ENCODE data around the gene SLC45A3. TPM values are rescaled to one million over a fixed set of nuclear protein-coding genes. Genes with fewer than 3 reads are reported as not detected.

The SLC45A3 gene
- total and polyA plus RNA-seq, 2 of the 4 experiments (the other 2 are of a cell fraction) = 1.4 to 2.5 TPM

GRCh38 chr1:205719762-205720161, 39.5 kb upstream of the SLC45A3 start:
- in situ Hi-C loops (cut with MboI; ENCODE audit: low sequenced_read_pairs) (no loop called here), dilution Hi-C loops (cut with HindIII; ENCODE audit: low sequenced_read_pairs, unreplicated experiment) (no loop called here), intact Hi-C loops (cut with micrococcal nuclease) (no loop called here)
- Histone ChIP-seq H4K8ac (ENCODE audit: low read depth in 2 of 2, low read length in 2 of 2) (no peak overlapping the region; a peak in 1 of 4 replicates), H3K79me1 (ENCODE audit: low read depth in 1 of 2, low read length in 2 of 2) (peaks cover 10 to 21% of the 10 kb centered on the region in 2 experiments), H3K4me3 (ENCODE audit: insufficient read depth, low read depth, low read length) (no peak overlapping the region), H3K36me3 (ENCODE audit: control insufficient read depth, insufficient read depth, low read length) (peaks cover 30% of the 10 kb centered on the region), H3K9me3 (ENCODE audit: control insufficient read depth, insufficient read depth, low read length) (no peaks in the 10 kb centered on the region), H2BK5ac (ENCODE audit: low read depth, low read length, poor library complexity, severe bottlenecking) (no peak overlapping the region), H4K91ac (ENCODE audit: insufficient read depth, low read depth, low read length) (no peak overlapping the region), H3K23ac (ENCODE audit: low read depth, low read length) (no peak overlapping the region), H3K14ac (replicated peaks; ENCODE audit: low read depth, low read length) (no peak overlapping the region), H2BK15ac (ENCODE audit: low read depth, low read length) (no peak overlapping the region), H3K56ac (ENCODE audit: extremely low read depth, insufficient read depth, low read length) (no peak overlapping the region), H3K4ac (ENCODE audit: low read depth, low read length) (no peak overlapping the region), H4K5ac (ENCODE audit: low read depth, low read length) (no peak overlapping the region), H2BK120ac (ENCODE audit: low read depth, low read length) (no peak overlapping the region), H3K9me1 (ENCODE audit: insufficient read depth, low read length) (no peaks in the 10 kb centered on the region; the same call in 1 of the 2 replicates), H4K20me1 (ENCODE audit: insufficient read depth, low read length) (peaks cover 3% of the 10 kb centered on the region; the same call in 1 of the 2 replicates), H3K27me3 (ENCODE audit: control insufficient read depth, insufficient read depth, low read length) (no peaks in the 10 kb centered on the region), H3K9ac (ENCODE audit: low read depth, low read length) (no peak overlapping the region), H3K4me2 (ENCODE audit: low read depth, low read length) (no peak overlapping the region), H2AFZ (replicated peaks; ENCODE audit: low read length, poor library complexity) (no peak overlapping the region), H2AK5ac (ENCODE audit: low read depth, low read length) (no peak overlapping the region), H3K4me1 (ENCODE audit: control insufficient read depth, insufficient read depth, low read length) (no peaks in the 10 kb centered on the region), H2AK9ac (replicated peaks; ENCODE audit: low read depth, low read length, poor library complexity) (no peak overlapping the region), H3K18ac (ENCODE audit: low read depth, low read length) (no peak overlapping the region), H2BK20ac (ENCODE audit: low read depth, low read length) (no peak overlapping the region), H3K27ac (ENCODE audit: insufficient read depth, low read length) (no peak overlapping the region)
- BruUV-seq (replicated peaks) = no TSS peak
- ATAC-seq (ENCODE audit: low read depth) (no peak), DNase-seq (no peak)
- no peak for TF ChIP-seq POLR2A (IDR thresholded peaks at IDR 0.05; ENCODE audit: low read depth, low read length)
- TF ChIP-seq, protein P1, sequence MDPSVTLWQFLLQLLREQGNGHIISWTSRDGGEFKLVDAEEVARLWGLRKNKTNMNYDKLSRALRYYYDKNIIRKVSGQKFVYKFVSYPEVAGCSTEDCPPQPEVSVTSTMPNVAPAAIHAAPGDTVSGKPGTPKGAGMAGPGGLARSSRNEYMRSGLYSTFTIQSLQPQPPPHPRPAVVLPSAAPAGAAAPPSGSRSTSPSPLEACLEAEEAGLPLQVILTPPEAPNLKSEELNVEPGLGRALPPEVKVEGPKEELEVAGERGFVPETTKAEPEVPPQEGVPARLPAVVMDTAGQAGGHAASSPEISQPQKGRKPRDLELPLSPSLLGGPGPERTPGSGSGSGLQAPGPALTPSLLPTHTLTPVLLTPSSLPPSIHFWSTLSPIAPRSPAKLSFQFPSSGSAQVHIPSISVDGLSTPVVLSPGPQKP (IDR thresholded peaks at IDR 0.05; ENCODE audit: borderline replicate concordance, low read depth, low read length) = no peak
- TF ChIP-seq, protein P2, sequence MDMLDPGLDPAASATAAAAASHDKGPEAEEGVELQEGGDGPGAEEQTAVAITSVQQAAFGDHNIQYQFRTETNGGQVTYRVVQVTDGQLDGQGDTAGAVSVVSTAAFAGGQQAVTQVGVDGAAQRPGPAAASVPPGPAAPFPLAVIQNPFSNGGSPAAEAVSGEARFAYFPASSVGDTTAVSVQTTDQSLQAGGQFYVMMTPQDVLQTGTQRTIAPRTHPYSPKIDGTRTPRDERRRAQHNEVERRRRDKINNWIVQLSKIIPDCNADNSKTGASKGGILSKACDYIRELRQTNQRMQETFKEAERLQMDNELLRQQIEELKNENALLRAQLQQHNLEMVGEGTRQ (IDR thresholded peaks at IDR 0.05; ENCODE audit: low read depth, low read length) = no peak
- TF ChIP-seq SMC3 (IDR thresholded peaks at IDR 0.05; ENCODE audit: low read depth, low read length) = no peak
- no peak for TF ChIP-seq BHLHE40 (IDR thresholded peaks at IDR 0.05; ENCODE audit: low read depth, low read length)
- no peak for TF ChIP-seq MXI1 (IDR thresholded peaks at IDR 0.05; ENCODE audit: borderline replicate concordance, low read depth, low read length)
- TF ChIP-seq FOS (IDR thresholded peaks at IDR 0.05; ENCODE audit: low read depth, low read length) = no peak
- CTCF ChIA-PET = no interaction called here
- POLR2A ChIA-PET (ENCODE audit: unreplicated experiment) = no interaction called here

Data from IMR-90 (cell line).